ENCODE results near the gene MALAT1.
A peak's percentile ranks its signal among the peaks of the same experiment; 100 is the strongest.

The MALAT1 gene

DNA sequence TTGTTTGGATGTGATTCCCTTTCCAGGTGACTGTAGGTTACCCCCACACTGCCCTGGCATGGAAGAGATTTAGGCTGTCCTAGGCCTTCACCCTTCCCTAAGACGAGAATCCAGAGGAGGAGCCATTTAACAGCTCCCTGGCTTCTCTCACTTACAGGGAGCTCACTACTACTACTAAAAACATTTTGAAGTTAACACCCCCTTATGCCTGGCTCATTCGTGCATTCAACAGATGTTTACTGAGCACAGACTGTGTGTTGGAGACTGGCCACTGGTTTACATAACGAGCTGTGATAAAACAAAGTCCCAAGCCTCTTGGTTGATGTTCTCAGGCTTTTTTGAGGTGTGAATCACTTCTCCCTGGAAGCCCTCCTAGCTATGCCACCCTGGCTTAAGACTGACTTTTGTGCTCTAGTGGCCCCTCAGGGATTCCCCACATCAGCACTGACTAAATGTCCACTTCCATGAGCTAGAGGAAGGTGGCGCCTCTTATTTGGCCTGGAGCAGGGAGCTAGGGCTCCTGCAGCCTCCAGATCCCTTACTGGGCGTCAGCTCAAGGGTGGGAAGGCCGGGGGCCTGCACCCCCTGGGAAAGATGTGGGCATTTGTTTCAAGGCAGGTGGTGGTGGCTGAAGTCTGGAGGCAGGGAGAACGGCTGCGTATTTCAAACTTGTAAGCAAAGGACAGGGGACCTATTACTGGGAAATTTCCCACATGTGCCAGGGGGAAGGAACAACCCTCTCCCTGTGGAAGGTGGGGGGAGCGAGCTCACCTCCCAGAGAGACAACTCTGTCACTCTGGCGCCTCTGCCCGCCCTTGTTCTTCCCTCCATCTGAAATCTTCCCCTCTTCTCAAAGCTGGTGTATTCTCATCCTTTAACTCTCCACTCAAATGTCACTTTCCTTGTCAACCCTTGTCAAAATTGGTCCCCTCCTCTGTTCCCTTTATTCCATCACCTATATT lies 19.4 kb upstream of the MALAT1 start:
- no peak for DNase-seq

DNA sequence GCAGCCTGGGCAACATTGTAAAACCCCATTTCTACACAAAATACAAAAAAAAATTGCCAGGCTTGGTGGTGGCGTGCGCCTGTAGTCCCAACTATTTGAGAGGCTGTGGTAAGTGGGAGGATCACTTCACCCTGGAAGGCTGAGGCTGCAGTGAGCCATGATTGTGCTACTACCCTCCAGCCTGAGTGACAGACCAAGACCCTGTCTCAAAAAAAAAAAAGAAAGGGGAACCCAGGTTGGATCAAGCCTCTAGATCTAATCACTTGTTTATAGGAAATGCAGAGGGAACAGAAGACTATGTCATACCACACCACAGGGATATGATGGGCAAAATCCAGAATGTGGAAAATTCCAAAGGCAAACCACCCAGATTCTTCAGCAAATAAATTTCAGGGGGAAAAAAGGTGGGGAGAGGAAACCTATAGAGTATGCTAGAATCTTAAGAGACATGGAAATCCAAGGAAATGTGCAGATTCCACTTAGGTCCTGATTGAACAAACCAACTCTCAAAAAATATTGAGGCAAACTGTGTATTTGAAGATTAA lies 16.5 kb upstream of the MALAT1 start:
- DNase-seq, result no peak

DNA sequence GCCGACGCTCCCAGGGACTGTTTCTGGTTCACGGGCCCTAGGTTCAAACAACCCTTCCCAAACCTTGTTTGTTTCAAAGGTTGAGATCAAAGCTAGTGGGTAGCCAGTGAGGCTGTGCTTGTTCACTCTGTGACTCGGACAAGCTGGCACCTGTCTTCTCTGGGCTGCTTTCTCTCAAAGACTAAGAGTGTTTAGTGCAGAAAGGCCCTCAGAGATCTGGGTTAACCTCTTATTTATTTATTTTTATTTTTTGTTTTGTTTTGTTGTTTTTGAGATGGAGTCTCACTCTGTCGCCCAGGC lies 13.0 kb upstream of the MALAT1 start:
- DNase-seq, result no peak

DNA sequence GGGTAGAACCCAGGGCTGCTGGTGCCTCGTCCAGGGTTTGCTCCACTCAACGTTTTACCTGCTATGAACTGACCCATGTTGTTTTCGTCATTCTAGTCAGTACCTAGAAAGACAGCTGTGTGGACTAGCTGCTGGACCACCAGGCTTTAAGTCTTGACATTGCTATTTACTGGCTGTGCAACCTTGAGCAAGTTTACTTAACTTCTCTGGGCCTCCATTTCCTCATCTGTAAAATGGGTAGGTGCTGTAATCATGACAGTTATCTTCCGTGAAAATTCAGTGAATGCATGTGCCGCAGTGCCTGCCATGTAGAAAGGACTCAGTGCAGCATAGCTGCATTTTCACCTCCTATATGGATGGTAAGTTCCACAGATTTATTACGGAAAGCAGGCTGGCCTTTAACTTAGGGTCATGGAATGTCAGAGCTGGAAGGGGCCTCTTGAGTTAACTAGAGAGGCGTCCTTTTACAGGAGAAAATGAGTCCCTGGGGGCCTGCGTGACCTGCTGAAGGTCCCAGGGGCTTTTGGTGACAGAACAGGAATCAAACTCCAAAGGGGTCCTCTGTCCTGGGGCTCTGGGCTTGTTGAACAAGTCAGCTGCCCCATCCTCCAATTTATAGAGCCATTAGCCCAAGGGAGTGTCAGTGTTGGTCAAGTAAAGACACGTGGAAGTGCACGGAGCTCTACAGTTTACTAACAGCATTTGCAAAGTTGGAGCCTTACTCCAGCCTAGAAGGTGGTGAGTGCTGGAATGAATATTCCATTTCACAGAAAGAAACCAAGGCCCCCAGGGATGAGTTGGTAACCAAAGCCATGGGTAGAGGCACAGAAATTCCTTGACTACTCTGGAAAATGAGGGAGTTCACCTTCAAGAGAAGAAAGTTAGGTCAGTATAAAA lies 12.0 kb upstream of the MALAT1 start:
- no peak for DNase-seq

DNA sequence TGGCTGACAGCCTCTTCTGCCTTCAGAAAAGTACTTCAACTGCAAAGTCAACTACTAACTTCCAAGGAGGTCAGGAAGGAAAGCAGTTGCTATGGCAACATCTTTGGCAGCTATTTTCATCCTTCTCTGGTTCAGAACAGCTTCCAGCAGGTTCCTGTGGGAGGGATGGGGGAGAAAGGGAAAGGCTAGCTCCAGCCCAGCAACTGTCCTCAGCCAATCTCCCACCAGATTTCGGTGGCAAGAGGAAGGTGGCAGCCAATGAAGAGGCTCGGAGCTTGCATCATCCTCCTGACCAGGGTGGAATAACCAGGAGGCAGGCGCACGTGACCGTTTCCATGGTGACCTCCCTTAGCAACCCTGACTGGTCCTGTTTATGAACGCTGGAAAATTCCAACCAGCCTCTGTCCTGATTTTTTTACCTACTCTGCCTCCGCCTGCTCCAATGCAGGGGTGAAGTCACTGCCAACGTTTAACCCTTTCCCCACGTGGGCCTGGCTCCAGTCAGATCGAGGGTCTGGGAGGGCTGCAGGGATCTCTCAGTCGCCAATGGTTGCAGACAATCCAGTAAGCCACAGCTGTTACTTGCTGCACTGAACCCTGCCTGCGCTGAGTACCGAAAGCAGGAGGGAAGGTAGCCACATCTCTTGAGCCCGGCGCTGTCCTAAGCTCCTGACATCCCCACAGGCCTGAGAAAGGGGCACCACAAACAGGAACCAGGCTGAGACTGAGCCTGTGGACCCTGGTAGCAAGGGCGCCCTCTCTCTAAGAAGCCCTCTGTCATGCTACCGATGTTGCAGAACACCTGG lies 11.2 kb upstream of the MALAT1 start:
- peak; percentile 99 for DNase-seq

DNA sequence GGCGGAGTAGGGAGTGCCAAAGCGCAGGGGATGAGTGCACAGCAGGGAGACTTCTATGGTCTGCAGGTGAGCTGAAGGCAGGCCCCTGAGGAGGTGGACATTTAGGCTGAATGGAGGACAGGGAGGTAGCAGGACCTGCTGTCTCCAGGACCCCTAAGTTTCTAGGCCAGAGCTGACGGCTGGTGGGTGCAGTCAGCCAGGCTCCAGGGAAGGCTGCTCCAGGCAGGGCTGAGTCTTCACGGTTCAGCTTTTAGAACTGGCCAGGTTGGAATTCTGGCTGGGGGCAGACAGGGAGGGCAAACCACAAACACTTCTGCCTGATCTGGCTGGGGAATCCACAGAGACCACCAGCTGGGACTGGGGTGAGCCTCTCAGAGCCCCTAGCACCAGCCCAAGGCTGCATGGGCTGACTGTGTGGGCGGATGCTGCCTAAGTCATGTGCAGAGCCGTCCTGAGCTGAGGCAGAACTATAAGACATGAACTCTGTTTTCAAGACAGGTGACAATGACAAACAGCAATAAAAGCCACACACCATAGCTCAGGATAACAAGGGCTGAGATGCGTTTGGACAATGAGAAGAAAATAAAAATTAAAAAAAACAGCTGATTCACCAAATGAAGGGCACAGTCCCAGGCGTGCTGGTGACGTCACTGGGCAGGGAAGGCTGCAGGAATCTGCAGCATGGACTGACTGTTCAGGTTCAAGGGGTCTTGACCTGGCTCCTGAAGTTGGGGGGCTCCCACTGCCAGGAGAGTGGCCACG lies 10.4 kb upstream of the MALAT1 start:
- DNase-seq, result no peak

DNA sequence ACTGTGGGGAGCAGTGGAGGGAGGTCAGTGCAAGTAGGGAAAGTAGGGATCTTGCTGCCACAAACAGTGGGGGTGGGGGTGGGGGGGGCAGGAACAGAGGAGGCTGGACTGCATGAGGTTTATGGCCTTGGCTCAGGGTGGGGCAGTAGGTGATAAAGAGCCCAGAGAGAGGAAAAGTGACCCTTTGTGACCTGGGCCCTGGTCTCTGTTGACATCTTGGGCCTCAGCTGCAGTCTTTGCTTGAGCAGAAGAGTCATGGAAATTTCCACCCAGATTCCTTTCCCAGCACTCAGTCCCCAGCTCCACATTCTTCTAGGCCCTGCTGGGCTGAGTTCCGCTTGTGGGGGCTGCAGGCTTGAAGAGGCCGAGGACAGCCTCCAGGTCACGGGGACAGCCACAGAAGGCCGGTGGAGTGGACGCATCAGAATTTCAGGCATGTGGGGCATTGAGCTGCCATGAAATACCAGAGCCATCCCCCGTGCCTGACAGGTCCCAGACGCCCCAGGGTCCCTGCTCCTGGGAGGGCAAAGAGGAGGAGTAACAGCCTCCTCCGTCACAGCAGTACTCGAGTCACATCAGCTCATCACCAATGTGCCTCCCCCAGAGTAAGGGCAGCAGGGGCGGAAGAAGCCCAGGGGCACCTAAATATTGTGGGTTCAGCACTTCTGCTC lies 9.7 kb upstream of the MALAT1 start:
- no peak for DNase-seq

DNA sequence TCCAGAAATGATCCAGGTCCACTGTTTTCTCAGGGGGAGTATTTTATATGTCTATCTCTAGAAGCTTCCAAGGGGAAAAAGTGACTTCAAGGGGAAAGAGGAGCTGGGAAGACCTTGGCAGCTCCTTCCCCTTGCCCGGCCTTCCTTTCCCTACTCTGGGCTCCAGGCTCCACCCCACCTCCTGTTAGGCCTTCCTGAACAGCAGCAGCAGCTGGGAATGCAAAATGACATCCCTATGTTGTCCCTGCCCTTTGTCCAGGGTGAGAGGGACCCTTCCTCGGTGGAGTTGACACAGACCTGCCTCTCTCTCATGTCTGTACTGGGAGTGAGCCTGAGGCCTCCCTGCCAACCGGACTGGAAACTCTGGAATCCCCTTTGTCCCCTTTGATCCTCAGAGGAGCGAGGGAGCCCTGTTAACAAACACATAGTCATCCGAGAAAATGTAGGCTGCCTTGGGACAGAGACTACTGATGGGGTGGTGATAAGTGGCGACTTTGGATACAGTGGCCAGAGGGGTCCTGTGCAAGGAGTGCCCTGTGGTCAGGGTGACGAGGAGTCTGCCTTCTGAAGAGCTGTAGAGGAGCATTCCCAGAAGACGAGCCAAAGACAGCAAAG lies 9.0 kb upstream of the MALAT1 start:
- DNase-seq, result no peak

DNA sequence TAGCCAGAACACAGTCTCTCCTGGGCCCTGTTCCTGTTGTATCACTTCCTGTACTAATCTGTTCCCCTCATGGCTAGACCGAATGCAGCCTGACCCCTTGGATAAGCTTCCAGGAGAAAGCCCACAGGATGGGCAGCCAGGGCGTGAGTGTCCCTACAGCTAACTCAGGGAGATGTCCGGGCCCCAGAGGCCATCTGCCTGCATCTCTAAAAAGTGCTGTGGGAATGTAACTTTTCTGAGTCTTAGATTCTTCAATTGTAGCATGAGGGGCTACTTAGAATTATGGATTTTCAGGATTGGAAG lies 7.7 kb upstream of the MALAT1 start:
- no peak for DNase-seq

DNA sequence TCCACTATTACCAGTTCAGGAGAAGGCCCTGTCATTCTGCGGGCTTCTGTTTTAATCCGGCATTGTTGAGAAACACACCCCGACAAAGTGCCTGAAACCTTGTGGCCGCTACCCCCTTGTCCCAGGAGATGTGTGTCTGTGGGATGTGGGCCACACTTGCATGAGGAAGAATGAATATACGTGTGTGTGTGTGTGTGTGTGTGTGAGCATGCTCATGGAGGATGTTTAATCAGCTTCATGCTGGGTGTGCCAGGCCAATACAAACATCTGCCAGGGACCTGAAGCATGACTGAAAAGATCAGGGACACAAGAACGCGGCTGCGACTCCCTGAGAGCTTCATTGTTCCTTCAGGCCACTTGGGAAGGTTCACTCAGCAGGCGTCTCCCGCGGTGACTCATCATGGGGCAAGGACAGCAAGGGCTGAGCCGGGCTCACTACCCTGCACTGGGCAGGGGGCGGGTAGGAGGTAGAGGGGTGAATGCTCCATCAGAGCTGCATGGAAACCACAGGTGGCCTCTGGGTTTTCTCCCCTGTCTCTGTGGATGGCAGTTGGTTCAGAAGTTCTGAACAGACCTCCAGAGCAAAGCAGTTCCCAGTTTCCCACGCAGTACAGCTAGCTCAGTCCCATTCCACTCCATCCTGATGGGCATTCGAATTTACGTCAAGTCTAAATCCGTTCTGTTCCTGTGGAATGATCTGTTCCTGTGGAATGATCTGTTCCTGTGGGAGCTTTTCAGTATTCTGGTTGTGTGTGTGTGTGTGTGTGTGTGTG lies 7.0 kb upstream of the MALAT1 start:
- peak; percentile 62 for DNase-seq

DNA sequence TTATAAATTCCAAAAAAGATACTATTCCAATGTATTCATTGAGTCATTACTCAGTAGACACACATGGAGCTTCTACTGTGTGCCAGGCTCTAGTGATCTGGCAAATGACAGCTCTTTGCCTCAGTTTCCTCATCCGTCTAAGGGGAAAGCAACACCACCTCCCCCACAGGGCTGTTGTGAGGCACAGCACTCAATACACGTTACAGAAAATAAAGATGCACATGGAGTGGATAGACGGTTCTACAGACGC lies 6.5 kb upstream of the MALAT1 start:
- no peak for DNase-seq

DNA sequence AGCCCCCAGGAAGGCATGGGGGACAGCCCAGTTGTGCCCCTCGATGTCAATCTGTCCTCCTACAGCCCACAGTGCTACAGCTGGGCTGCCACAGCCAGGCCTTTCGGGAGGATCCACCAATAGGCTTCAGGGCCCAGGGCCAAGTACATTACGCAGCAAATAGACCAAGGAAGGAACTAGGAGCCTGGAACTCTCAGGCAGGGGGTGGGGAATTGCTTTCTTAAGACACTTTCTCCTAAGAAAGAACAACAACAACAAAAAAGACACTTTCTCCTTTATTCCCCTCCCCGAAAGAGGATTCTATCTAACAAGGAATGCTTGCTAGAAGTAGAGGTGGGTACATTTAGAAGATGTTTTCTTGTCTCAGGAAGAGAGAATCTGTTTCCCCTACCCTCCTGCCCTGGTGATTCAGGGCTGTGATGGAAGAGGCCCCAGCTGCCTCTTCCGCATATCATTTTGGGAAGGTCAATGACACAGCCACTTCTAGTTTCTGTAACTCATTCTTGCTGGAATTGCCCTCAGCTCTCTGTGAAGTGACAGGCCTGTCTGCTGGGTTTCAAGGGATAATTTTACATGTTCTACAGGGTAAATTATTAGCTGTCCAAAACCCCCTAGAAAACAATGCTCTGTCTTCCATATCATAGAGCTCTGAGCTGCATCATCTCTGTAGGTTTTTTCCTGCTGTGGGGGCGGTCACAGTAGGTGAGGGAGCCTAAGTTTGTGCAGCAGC lies 6.0 kb upstream of the MALAT1 start:
- DNase-seq, result no peak

DNA sequence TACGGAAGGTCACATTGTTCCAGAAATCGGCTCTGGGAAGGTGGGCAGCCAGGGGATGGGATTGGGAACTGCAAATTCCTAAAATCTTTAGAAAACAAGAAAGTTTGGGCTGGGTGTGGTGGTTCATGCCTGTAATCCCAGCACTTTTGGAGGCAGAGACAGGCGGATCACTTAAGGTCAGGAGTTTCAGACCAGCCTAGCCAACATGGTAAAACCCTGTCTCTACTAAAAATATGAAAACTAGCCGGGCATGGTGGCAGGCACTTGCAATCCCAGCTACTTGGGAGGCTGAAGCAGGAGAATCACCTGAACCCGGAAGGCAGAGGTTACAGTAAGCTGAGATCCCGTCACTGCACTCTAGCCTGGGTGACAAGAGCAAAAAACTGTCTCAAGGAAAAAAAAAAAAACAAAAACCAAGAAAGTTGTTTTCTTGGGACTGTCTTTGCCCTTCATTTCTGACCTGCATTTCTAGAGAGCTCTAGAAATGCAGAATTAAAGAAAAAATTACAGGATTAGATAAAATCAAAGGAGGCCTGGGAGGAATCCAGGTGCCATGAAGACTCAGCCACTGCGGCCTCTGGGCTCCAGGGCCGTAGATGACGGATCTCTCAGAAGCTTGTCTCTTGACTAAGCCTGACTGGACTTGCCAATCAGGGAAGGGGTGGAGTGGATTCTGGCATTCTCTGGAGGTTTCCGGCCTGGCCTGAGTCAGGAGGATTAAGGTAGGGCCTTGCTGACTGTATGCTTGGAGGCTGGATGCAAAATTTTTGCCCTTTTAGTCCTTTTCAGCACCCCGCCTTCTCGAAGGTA lies 5.3 kb upstream of the MALAT1 start:
- no peak for DNase-seq

DNA sequence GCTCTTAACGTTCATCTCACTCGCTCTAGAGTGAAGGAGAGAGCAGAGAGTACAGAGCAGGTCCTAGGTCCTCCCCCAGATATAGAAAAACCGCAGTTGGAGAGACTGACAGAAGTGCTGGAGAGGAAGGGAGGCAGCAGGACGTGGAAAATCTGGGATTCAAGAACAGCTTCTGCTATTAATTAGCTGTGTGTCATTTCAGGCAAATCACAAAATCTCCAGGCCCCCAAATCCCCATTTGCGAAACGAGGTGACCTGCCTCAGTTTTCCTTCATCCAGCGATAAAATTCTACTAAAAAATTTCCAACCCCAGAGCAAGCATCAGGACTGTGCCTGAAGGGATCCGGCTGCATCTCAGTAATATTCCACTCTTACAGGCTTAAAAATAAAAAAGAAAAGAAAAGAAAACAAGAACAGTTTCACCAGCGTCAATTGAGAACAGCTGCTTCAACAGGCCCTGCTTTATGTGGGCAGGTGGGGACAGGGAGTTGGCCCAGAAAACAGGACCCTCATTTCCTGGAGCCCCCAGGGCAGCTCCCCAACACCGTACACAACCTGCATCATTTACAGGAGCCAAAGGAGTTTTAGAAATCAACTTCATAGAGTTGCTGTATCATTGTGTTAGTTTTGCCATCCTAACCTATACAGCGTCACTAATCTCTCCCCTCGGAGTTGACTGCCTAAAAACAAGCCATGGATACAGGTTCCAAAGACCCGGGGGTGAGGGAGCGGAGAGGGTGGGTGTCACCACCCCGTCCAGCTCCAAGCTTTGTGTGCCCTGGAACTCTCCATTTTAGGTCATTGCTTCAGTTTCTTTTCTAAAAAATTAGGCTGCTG lies 2.3 kb upstream of the MALAT1 start:
- no peak for DNase-seq

DNA sequence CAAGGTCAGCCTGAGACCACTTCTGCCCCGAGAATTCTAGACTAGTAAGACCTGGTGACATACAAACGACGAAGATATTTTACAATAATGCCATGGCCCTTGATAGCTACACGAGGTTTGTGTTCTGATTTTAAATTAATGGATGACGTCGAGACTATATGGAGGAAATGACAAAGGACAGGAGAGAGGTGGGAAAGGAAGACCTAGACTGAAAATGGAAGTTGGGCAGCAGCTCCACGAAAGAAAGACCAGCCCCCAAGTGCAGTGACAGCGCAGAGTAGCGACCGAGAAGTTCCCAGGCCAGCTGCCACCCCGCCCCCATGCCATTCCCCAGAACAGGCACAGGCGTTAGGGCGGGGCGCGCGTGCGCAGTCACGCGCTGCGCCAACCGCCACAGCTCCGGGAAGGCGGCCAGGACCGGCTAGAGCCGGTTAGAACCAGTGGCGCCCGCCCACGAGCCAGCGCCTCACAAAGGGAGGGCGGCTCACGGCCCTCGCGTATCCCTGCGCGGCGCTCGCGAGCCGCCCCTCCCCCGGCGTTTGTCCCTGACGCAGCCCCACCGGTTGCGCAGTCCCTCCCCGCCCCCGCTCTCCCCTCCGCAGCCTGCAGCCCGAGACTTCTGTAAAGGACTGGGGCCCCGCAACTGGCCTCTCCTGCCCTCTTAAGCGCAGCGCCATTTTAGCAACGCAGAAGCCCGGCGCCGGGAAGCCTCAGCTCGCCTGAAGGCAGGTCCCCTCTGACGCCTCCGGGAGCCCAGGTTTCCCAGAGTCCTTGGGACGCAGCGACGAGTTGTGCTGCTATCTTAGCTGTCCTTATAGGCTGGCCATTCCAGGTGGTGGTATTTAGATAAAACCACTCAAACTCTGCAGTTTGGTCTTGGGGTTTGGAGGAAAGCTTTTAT lies 1.5 kb upstream of the MALAT1 start:
- peak; percentile 98 for DNase-seq

DNA sequence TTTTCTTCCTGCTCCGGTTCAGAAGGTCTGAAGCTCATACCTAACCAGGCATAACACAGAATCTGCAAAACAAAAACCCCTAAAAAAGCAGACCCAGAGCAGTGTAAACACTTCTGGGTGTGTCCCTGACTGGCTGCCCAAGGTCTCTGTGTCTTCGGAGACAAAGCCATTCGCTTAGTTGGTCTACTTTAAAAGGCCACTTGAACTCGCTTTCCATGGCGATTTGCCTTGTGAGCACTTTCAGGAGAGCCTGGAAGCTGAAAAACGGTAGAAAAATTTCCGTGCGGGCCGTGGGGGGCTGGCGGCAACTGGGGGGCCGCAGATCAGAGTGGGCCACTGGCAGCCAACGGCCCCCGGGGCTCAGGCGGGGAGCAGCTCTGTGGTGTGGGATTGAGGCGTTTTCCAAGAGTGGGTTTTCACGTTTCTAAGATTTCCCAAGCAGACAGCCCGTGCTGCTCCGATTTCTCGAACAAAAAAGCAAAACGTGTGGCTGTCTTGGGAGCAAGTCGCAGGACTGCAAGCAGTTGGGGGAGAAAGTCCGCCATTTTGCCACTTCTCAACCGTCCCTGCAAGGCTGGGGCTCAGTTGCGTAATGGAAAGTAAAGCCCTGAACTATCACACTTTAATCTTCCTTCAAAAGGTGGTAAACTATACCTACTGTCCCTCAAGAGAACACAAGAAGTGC lies 661 bp upstream of the MALAT1 start:
- DNase-seq, result peak; percentile 62

DNA sequence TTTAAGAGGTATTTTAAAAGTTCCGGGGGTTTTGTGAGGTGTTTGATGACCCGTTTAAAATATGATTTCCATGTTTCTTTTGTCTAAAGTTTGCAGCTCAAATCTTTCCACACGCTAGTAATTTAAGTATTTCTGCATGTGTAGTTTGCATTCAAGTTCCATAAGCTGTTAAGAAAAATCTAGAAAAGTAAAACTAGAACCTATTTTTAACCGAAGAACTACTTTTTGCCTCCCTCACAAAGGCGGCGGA lies 193 bp upstream of the MALAT1 start:
- DNase-seq, result no peak

Data from NCI-H2171 (cell line).